SW480 (cell line): ENCODE data around the gene GRID2.
A peak's percentile ranks its signal among the peaks of the same experiment; 100 is the strongest.
"Not testable (repeated sequence)": the region's sequence is repeated elsewhere in the genome, so short reads cannot be mapped to it uniquely, and the experiment has no call there.

ENCODE experiments used
- DNase-seq: peaks from one replicate; pipeline ENCODE4 v3.0.0-alpha.2; 2016; ENCODE audit warnings: low spot score

Gene GRID2

GRCh38 chr4:93199492-93199891 lies 895.7 kb downstream of the GRID2 start:
- peak; percentile 28 for DNase-seq

- DNase-seq = no peak
These were observed 897.8 kb downstream of the GRID2 start for GRCh38 chr4:93201471-93202096.

- DNase-seq = peak; percentile 17
These were observed 899.9 kb downstream of the GRID2 start for GRCh38 chr4:93203708-93204107.

GRCh38 chr4:93212250-93212649 lies 908.5 kb downstream of the GRID2 start:
- DNase-seq = no peak

- no peak for DNase-seq
These were observed 912.9 kb downstream of the GRID2 start for GRCh38 chr4:93216646-93217045.

- DNase-seq = no peak
These were observed 913.7 kb downstream of the GRID2 start for GRCh38 chr4:93217431-93217830.

GRCh38 chr4:93221771-93222170 lies 918.0 kb downstream of the GRID2 start:
- no peak for DNase-seq

- DNase-seq = no peak
These were observed 924.3 kb downstream of the GRID2 start for GRCh38 chr4:93228021-93228420.

- DNase-seq = no peak
These were observed 929.1 kb downstream of the GRID2 start for GRCh38 chr4:93232883-93233282.

- DNase-seq = no peak
These were observed 933.8 kb downstream of the GRID2 start for GRCh38 chr4:93237521-93237920.

GRCh38 chr4:93243262-93243661 lies 939.5 kb downstream of the GRID2 start:
- DNase-seq = no peak

GRCh38 chr4:93261207-93261606 lies 957.4 kb downstream of the GRID2 start:
- no peak for DNase-seq

- no peak for DNase-seq
These were observed 959.4 kb downstream of the GRID2 start for GRCh38 chr4:93263166-93263565.

- no peak for DNase-seq
These were observed 964.0 kb downstream of the GRID2 start for GRCh38 chr4:93267747-93268146.

- DNase-seq = no peak
These were observed 981.6 kb downstream of the GRID2 start for GRCh38 chr4:93285346-93285745.

- DNase-seq = no peak
These were observed 985.5 kb downstream of the GRID2 start for GRCh38 chr4:93289241-93289640.

GRCh38 chr4:93289831-93290230 lies 986.1 kb downstream of the GRID2 start:
- DNase-seq = no peak

GRCh38 chr4:93299118-93299517 lies 995.4 kb downstream of the GRID2 start:
- DNase-seq = no peak

GRCh38 chr4:93300780-93301555 lies 997.2 kb downstream of the GRID2 start:
- DNase-seq = not testable (repeated sequence)

GRCh38 chr4:93302310-93302709 lies 998.5 kb downstream of the GRID2 start:
- no peak for DNase-seq

- DNase-seq = no peak
These were observed 999.7 kb downstream of the GRID2 start for GRCh38 chr4:93303440-93303839.

- no peak for DNase-seq
These were observed 1008.5 kb downstream of the GRID2 start for GRCh38 chr4:93312299-93312698.

GRCh38 chr4:93313197-93313596 lies 1009.4 kb downstream of the GRID2 start:
- DNase-seq = no peak

- DNase-seq = no peak
These were observed 1013.3 kb downstream of the GRID2 start for GRCh38 chr4:93317057-93317456.
